Sigmoid colon (tissue), 4 donors: Measurements from ENCODE around the gene TEX48.

Experiments
- CTCF ChIP-seq, 4 experiments: fragments of 450-650 bp in 3 of 4; fragments of 200-600 bp in 1 of 4; IDR thresholded peaks; one replicate each; pipeline ENCODE4 v1.5.1; 2016 to 2019; ENCODE audit warnings: antibody characterized with exemption in 4 of 4, mild to moderate bottlenecking in 3 of 4, moderate library complexity in 2 of 4
- EP300 ChIP-seq, 4 donors: sonication (generic); formaldehyde crosslinking; IDR thresholded peaks; one replicate each; pipeline ENCODE4 v1.6.1; 2017; ENCODE audit warnings: antibody characterized with exemption in 4 of 4
- POLR2A ChIP-seq, 2 donors: fragments of 450-650 bp; IDR thresholded peaks; one replicate each; pipeline ENCODE4 v1.6.1; 2016; ENCODE audit warnings: antibody characterized with exemption in 2 of 2, mild to moderate bottlenecking in 2 of 2, moderate library complexity in 2 of 2
- POLR2AphosphoS5 ChIP-seq, 4 donors: sonication (generic); formaldehyde crosslinking; IDR thresholded peaks; one replicate each; pipeline ENCODE4 v1.6.1; 2017; ENCODE audit warnings: antibody characterized with exemption in 4 of 4

DNA sequence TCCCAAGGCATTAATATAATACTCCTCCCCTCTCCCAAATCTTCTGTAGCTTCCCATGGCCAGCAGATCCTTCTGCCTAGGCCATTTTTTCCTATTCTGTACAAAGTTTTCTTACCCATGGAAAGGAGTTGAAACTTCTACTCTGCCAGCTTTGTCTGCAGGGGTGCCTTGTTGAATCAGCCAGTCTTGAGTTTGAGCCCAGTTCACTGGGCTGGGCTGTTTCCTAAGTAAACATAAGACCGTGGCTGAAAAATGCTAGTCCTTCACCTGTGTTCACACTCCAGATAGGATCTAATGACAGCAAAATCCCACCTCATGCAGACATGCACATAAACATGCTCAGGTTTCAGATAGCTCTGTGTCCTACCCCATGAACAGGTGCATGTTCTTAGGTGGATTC, 10.4 kb downstream of the TEX48 start:
- TF ChIP-seq CTCF (IDR thresholded peaks at IDR 0.05) (no peak), POLR2A (IDR thresholded peaks at IDR 0.05) (no peak), POLR2AphosphoS5 (IDR thresholded peaks at IDR 0.05) (no peak), EP300 (IDR thresholded peaks at IDR 0.05) (no peak)
